H9 (cell line): ENCODE data around the gene CORO1C. TPM values are rescaled to one million over a fixed set of nuclear protein-coding genes. Genes with fewer than 3 reads are reported as not detected.

ENCODE experiments used
- DNase-seq: peaks from one replicate; pipeline ENCODE4 v3.0.0-alpha.2; 2017
- H2AFZ ChIP-seq: one replicate; pipeline ENCODE4 v1.6.1; 2013; ENCODE audit warnings: mild to moderate bottlenecking, low read length, control low read depth, moderate library complexity
- H2AK5ac ChIP-seq: 2 replicates; pipeline ENCODE4 v1.6.1; 2013; ENCODE audit warnings: low read length, control low read depth, mixed read lengths; ENCODE audit not compliant: insufficient read length
- H2BK120ac ChIP-seq: one replicate; pipeline ENCODE4 v1.6.1; 2013; ENCODE audit warnings: low read depth, mild to moderate bottlenecking, low read length, control low read depth, inconsistent platforms; ENCODE audit not compliant: poor library complexity, severe bottlenecking
- H2BK12ac ChIP-seq: 2 replicates; pipeline ENCODE4 v1.6.1; 2013; ENCODE audit warnings: low read length, control low read depth, mixed read lengths, low read depth; ENCODE audit not compliant: insufficient read length
- H2BK15ac ChIP-seq: 2 replicates; pipeline ENCODE4 v1.6.1; 2013; ENCODE audit warnings: low read depth, low read length, control low read depth
- H2BK20ac ChIP-seq: one replicate; pipeline ENCODE4 v1.6.1; 2013; ENCODE audit warnings: low read depth, mild to moderate bottlenecking, low read length, control low read depth, inconsistent platforms; ENCODE audit not compliant: poor library complexity, severe bottlenecking
- H2BK5ac ChIP-seq: 2 replicates; pipeline ENCODE4 v1.6.1; 2013; ENCODE audit warnings: low read length, control low read depth, mixed read lengths; ENCODE audit not compliant: insufficient read length
- H3K14ac ChIP-seq: 2 replicates; pipeline ENCODE4 v1.6.1; 2013; ENCODE audit warnings: low read length, control low read depth; ENCODE audit not compliant: insufficient read depth
- H3K18ac ChIP-seq: 2 replicates; pipeline ENCODE4 v1.6.1; 2013; ENCODE audit warnings: low read depth, mild to moderate bottlenecking, mixed read lengths, low read length, control low read depth; ENCODE audit not compliant: insufficient read length
- H3K23ac ChIP-seq: 2 replicates; pipeline ENCODE4 v1.6.1; 2013; ENCODE audit warnings: low read length, control low read depth, mixed read lengths, low read depth; ENCODE audit not compliant: insufficient read length
- H3K23me2 ChIP-seq: 2 replicates; pipeline ENCODE4 v1.6.1; 2013; ENCODE audit warnings: low read depth, mild to moderate bottlenecking, mixed read lengths, low read length, control low read depth; ENCODE audit not compliant: insufficient read length, poor library complexity, severe bottlenecking
- H3K27ac ChIP-seq: 2 replicates; pipeline ENCODE4 v1.5.1; 2013; ENCODE audit warnings: low read length, control low read depth, mixed read lengths, low read depth; ENCODE audit not compliant: insufficient read length
- H3K27me3 ChIP-seq: 2 replicates; pipeline ENCODE4 v1.6.1; 2013; ENCODE audit warnings: low read length, control low read depth, inconsistent platforms; ENCODE audit not compliant: insufficient read depth
- H3K4ac ChIP-seq: 2 replicates; pipeline ENCODE4 v1.6.1; 2013; ENCODE audit warnings: low read depth, mild to moderate bottlenecking, control low read depth, inconsistent platforms, low read length, moderate library complexity
- H3K4me1 ChIP-seq: 2 replicates; pipeline ENCODE4 v1.6.1; 2013; ENCODE audit warnings: low read length, control low read depth, inconsistent platforms; ENCODE audit not compliant: insufficient read depth
- H3K4me2 ChIP-seq: 2 replicates; pipeline ENCODE4 v1.6.1; 2013; ENCODE audit warnings: low read length, control low read depth, mixed read lengths; ENCODE audit not compliant: insufficient read length, insufficient read depth
- H3K56ac ChIP-seq: 2 replicates; pipeline ENCODE4 v1.6.1; 2013; ENCODE audit warnings: low read depth, mild to moderate bottlenecking, mixed read lengths, low read length, control low read depth; ENCODE audit not compliant: insufficient read length
- H3K79me1 ChIP-seq: 2 replicates; pipeline ENCODE4 v1.6.1; 2013; ENCODE audit warnings: low read depth, mild to moderate bottlenecking, moderate library complexity, low read length, control low read depth, inconsistent platforms; ENCODE audit not compliant: insufficient read depth, poor library complexity, severe bottlenecking
- H3K79me2 ChIP-seq: 2 replicates; pipeline ENCODE4 v1.6.1; 2013; ENCODE audit warnings: low read length, control low read depth, inconsistent platforms; ENCODE audit not compliant: insufficient read depth
- H3K9ac ChIP-seq: 2 replicates; pipeline ENCODE4 v1.6.1; 2013; ENCODE audit warnings: low read length, control low read depth, mixed read lengths; ENCODE audit not compliant: insufficient read length; ENCODE audit errors: extremely low read depth
- H3K9me3 ChIP-seq: one replicate; pipeline ENCODE4 v1.6.1; 2013; ENCODE audit warnings: low read depth, low read length, inconsistent platforms; ENCODE audit not compliant: control insufficient read depth
- H3T11ph ChIP-seq: one replicate; pipeline ENCODE4 v1.6.1; 2013; ENCODE audit warnings: mild to moderate bottlenecking, low read length, control low read depth, inconsistent platforms
- H4K20me1 ChIP-seq: one replicate; pipeline ENCODE4 v1.6.1; 2013; ENCODE audit not compliant: control insufficient read depth, insufficient read length, insufficient read depth
- H4K5ac ChIP-seq: 2 replicates; pipeline ENCODE4 v1.6.1; 2013; ENCODE audit warnings: low read depth, mild to moderate bottlenecking, mixed read lengths, low read length, control low read depth; ENCODE audit not compliant: insufficient read length
- H4K8ac ChIP-seq: replicated peaks from 2 replicates; pipeline ENCODE4 v1.6.1; 2013; ENCODE audit warnings: low read length, control low read depth, mixed read lengths, low read depth; ENCODE audit not compliant: insufficient read length
- H4K91ac ChIP-seq: 2 replicates; pipeline ENCODE4 v1.6.1; 2013; ENCODE audit warnings: low read depth, mild to moderate bottlenecking, moderate library complexity, mixed read lengths, low read length, control low read depth; ENCODE audit not compliant: insufficient read length
- H3K27ac Mint-ChIP-seq, 3 experiments: 2 replicates in 2 of 3; 3 replicates in 1 of 3; pipeline ENCODE4 v1.8.0; 2020 to 2021; ENCODE audit warnings: mixed read lengths in 3 of 3, mild to moderate bottlenecking in 1 of 3, moderate library complexity in 1 of 3
- H3K27me3 Mint-ChIP-seq: 2 replicates; pipeline ENCODE4 v1.8.0; 2021; ENCODE audit warnings: low read depth, mild to moderate bottlenecking, moderate library complexity, mixed read lengths
- H3K36me3 Mint-ChIP-seq, 3 experiments: 2 replicates in 2 of 3; 3 replicates in 1 of 3; pipeline ENCODE4 v1.8.0; 2020 to 2021; ENCODE audit warnings: low read depth in 3 of 3, mixed read lengths in 3 of 3; ENCODE audit not compliant: insufficient read depth in 1 of 3
- H3K4me1 Mint-ChIP-seq, 2 experiments: 2 replicates each; pipeline ENCODE4 v1.8.0; 2020; ENCODE audit warnings: mixed read lengths in 2 of 2
- H3K4me3 Mint-ChIP-seq, 2 experiments: 2 replicates in 1 of 2; 3 replicates in 1 of 2; pipeline ENCODE4 v1.8.0; 2020 to 2021; ENCODE audit warnings: mild to moderate bottlenecking in 2 of 2, mixed read lengths in 2 of 2, moderate library complexity in 1 of 2
- H3K9me3 Mint-ChIP-seq, 2 experiments: 2 replicates in 1 of 2; 3 replicates in 1 of 2; pipeline ENCODE4 v1.8.0; 2020; ENCODE audit warnings: mild to moderate bottlenecking in 2 of 2, mixed read lengths in 2 of 2, moderate library complexity in 1 of 2
- CTCF ChIP-seq: fragments of 200-600 bp; sonication (generic); conservative IDR thresholded peaks from 3 replicates; pipeline ENCODE4 v1.8.0; 2021; ENCODE audit warnings: antibody characterized with exemption, mild to moderate bottlenecking
- WGBS: extraction: QIAGEN DNeasy Blood & Tissue Kit; methylation state at CpG from one replicate; pipeline ENCODE4 v1.1.7; 2013; ENCODE audit warnings: missing lambda C conversion rate, low lambda C conversion rate, mixed read lengths; ENCODE audit not compliant: insufficient read length; ENCODE audit errors: extremely low coverage; 5-methylcytosine and 5-hydroxymethylcytosine counted together
- total RNA-seq: library from RNA; stranded (reverse); gene quantifications from 2 replicates; pipeline ENCODE4 v1.2.1, GENCODE V29; 2021

Gene CORO1C
- total RNA-seq, 1 experiment from 2014 or later: 154 TPM

- H2BK12ac ChIP-seq: no peak overlapping the region
- no peaks in the 10 kb centered on the region for H3K27me3 ChIP-seq
- no peak overlapping the region for H2AFZ ChIP-seq
- H4K20me1 ChIP-seq: no peaks in the 10 kb centered on the region
- H3K27ac Mint-ChIP-seq: no peak overlapping the region; a peak in 1 of 7 replicates
- no peak overlapping the region for H3K4me2 ChIP-seq
- no peak overlapping the region for H3K14ac ChIP-seq
- no peaks in the 10 kb centered on the region for H3K4me1 Mint-ChIP-seq
- H3K56ac ChIP-seq: no peak overlapping the region
- no peak for TF ChIP-seq CTCF
- DNase-seq: no peak
- H4K8ac ChIP-seq: no peak overlapping the region
- H4K5ac ChIP-seq: no peak overlapping the region
- no peaks in the 10 kb centered on the region for H3K9me3 Mint-ChIP-seq
- H3K18ac ChIP-seq: no peak overlapping the region
- H3K79me2 ChIP-seq: no peaks in the 10 kb centered on the region
- no peak overlapping the region for H2BK120ac ChIP-seq
- no peaks in the 10 kb centered on the region for H3K27me3 Mint-ChIP-seq
- no peak overlapping the region for H2BK20ac ChIP-seq
- H3K79me1 ChIP-seq: peaks cover 3% of the 10 kb centered on the region
- H3K36me3 Mint-ChIP-seq: peaks cover 3 to 28% (median 4%) of the 10 kb centered on the region in 3 experiments; a peak in 6 of 7 replicates
- no CpG with 5 or more reads among the region's 5 CpGs for WGBS
- no peak overlapping the region for H3K9ac ChIP-seq
- no peak overlapping the region for H3K4ac ChIP-seq
- H3K4me3 Mint-ChIP-seq: no peak overlapping the region
- H2BK15ac ChIP-seq: no peak overlapping the region
- H3K4me1 ChIP-seq: no peaks in the 10 kb centered on the region
- H3K9me3 ChIP-seq: no peaks in the 10 kb centered on the region
- no peaks in the 10 kb centered on the region for H3K23me2 ChIP-seq
- no peak overlapping the region for H3K23ac ChIP-seq
- H2AK5ac ChIP-seq: no peak overlapping the region
- no peak overlapping the region for H4K91ac ChIP-seq
- no peak overlapping the region for H3T11ph ChIP-seq
- H3K27ac ChIP-seq: no peak overlapping the region
- H2BK5ac ChIP-seq: no peak overlapping the region
Measured at GRCh38 chr12:108676707-108677106, 54.6 kb downstream of the CORO1C start.
